ENCODE results near the gene FLT4. TPM values are rescaled to one million over a fixed set of nuclear protein-coding genes. Genes with fewer than 3 reads are reported as not detected.
A peak's percentile ranks its signal among the peaks of the same experiment; 100 is the strongest.

The FLT4 gene
- total RNA-seq, 2 donors from 2014 or later, result 6.3 to 7.5 TPM

- ATAC-seq (no peak), DNase-seq (peak in 1 of 4 donors; percentile 2)
- intact Hi-C loops (cut with DNase I), result no loop called here
- no peaks in the 10 kb centered on the region for H3K9me3 ChIP-seq
- H3K36me3 ChIP-seq (replicated peaks in 1 of 2; ENCODE audit: insufficient read depth in 1 of 2, low read depth in 2 of 2), result no peaks in the 10 kb centered on the region
- no peaks in the 10 kb centered on the region for H3K4me1 ChIP-seq
- TF ChIP-seq, protein P1, sequence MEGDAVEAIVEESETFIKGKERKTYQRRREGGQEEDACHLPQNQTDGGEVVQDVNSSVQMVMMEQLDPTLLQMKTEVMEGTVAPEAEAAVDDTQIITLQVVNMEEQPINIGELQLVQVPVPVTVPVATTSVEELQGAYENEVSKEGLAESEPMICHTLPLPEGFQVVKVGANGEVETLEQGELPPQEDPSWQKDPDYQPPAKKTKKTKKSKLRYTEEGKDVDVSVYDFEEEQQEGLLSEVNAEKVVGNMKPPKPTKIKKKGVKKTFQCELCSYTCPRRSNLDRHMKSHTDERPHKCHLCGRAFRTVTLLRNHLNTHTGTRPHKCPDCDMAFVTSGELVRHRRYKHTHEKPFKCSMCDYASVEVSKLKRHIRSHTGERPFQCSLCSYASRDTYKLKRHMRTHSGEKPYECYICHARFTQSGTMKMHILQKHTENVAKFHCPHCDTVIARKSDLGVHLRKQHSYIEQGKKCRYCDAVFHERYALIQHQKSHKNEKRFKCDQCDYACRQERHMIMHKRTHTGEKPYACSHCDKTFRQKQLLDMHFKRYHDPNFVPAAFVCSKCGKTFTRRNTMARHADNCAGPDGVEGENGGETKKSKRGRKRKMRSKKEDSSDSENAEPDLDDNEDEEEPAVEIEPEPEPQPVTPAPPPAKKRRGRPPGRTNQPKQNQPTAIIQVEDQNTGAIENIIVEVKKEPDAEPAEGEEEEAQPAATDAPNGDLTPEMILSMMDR (IDR thresholded peaks at IDR 0.05), result no peak
- no peak for TF ChIP-seq POLR2A (IDR thresholded peaks at IDR 0.05)
- no peak overlapping the region for H3K27ac ChIP-seq
- H3K27me3 ChIP-seq, result no peaks in the 10 kb centered on the region
- H3K4me3 ChIP-seq, result no peak overlapping the region
- 52 to 58% methylated on average over 16 of the region's 17 CpGs for WGBS, 2 donors
Measured at GRCh38 chr5:180643191-180643851, 6.1 kb downstream of the FLT4 start.

DNA sequence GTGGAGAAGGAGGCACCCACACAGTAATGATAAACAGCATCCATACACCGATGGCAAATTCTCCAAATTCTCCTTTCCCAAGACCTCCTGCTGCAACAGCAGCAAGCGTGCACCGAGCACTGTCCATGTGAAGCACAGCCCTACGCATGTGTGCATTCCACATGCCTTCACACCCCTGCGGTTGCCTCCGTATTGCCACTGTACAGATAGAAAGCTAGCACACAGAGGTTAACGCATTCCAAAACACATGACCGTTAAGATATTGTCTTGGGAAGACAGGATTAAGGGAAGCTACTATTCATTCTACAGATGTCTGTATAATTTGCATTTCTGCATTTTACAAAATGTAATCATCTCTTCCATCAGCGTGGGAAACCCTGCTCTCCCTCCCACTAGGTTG lies 6.6 kb downstream of the FLT4 start:
- no peak for TF ChIP-seq POLR2A (IDR thresholded peaks at IDR 0.05)
- TF ChIP-seq, protein P1 (IDR thresholded peaks at IDR 0.05), result no peak
- intact Hi-C loops (cut with DNase I), result no loop called here
- H3K4me1 ChIP-seq, result no peaks in the 10 kb centered on the region
- DNase-seq (no peak), ATAC-seq (no peak)
- H3K27me3 ChIP-seq, result no peaks in the 10 kb centered on the region
- 62 to 72% methylated on average over 9 of the region's 9 CpGs for WGBS, 2 donors
- no peak overlapping the region for H3K4me3 ChIP-seq
- H3K9me3 ChIP-seq, result no peaks in the 10 kb centered on the region
- no peak overlapping the region for H3K27ac ChIP-seq
- H3K36me3 ChIP-seq (replicated peaks in 1 of 2; ENCODE audit: insufficient read depth in 1 of 2, low read depth in 2 of 2), result no peaks in the 10 kb centered on the region

DNA sequence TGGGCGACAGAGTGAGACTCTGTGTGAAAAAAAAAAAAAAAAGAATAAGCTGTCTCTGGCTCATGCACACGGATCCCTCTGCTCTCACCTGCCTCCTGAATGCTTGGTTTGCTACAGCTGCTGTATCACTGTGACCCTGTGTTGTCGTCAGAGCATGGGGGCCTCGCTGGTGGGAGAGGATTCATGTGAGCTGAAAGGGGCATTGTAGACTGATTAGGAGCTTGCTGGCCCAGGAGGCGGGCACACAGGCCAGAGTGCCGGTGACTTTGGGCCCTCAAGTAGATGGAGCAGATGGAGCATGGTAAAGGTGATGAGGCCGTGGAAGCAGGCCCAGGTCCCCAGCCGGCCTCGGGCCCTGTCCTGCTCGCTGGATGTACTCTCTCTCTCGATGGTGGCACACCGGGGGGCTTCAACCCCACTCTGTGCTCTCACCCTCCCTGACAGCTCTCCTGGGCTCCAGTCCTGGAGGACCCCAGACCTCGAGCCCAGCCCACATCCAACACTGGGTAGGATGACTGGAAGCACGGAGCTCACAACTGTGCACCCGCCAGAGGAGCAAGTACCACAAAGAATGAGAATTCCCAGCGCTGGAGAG lies 7.1 kb downstream of the FLT4 start:
- Histone ChIP-seq H3K4me1 (no peaks in the 10 kb centered on the region), H3K36me3 (replicated peaks in 1 of 2; ENCODE audit: insufficient read depth in 1 of 2, low read depth in 2 of 2) (no peaks in the 10 kb centered on the region), H3K27ac (no peak overlapping the region), H3K4me3 (no peak overlapping the region), H3K27me3 (no peaks in the 10 kb centered on the region), H3K9me3 (no peaks in the 10 kb centered on the region)
- ATAC-seq, result no peak
- intact Hi-C loops (cut with DNase I), result no loop called here
- TF ChIP-seq, protein P1 (IDR thresholded peaks at IDR 0.05), result no peak
- no peak for TF ChIP-seq POLR2A (IDR thresholded peaks at IDR 0.05)
- DNase-seq, result peak in 1 of 4 donors; percentile 0
- 69 to 71% methylated on average over 9 to 16 of the region's 16 CpGs for WGBS, 2 donors

GRCh38 chr5:180641566-180641900 lies 7.9 kb downstream of the FLT4 start:
- WGBS, 2 donors, result 85 to 89% methylated on average over 4 to 6 of the region's 6 CpGs
- H3K4me1 ChIP-seq, result no peaks in the 10 kb centered on the region
- intact Hi-C loops (cut with DNase I), result no loop called here
- no peak for ATAC-seq
- H3K9me3 ChIP-seq, result no peaks in the 10 kb centered on the region
- no peaks in the 10 kb centered on the region for H3K36me3 ChIP-seq (replicated peaks in 1 of 2; ENCODE audit: insufficient read depth in 1 of 2, low read depth in 2 of 2)
- no peak overlapping the region for H3K4me3 ChIP-seq
- H3K27me3 ChIP-seq, result no peaks in the 10 kb centered on the region
- TF ChIP-seq, protein P1 (IDR thresholded peaks at IDR 0.05), result no peak
- TF ChIP-seq POLR2A (IDR thresholded peaks at IDR 0.05), result no peak
- no peak overlapping the region for H3K27ac ChIP-seq
- DNase-seq, result peak in 1 of 4 donors; percentile 0

Data from body of pancreas (tissue), 4 donors.